ENCODE measurements around the gene MARS1. TPM values are rescaled to one million over a fixed set of nuclear protein-coding genes. Genes with fewer than 3 reads are reported as not detected.

The MARS1 gene
- total and polyA plus RNA-seq, 2 experiments from 2014 or later, result 117 to 147 TPM

DNA sequence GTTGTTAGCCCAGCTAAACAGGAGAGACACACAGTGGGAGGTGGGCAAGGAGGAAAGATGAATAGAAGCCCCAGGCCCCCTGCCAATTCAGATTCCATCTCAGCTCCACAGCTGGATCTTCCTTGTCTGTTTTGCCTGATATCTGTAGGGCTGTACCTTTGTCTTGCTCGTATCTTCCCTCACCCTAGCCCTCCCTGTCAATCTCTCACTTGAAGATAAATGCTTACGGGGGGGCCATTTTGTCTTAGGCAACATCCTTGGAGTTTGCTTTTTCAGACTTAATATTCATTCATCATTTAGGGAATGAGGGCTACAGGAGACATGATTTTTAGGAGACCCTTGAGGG is 64.4 kb downstream of the MARS1 start:
- no peak overlapping the region for H3K4me3 ChIP-seq
- no peak for TF ChIP-seq EZH2 (IDR thresholded peaks at IDR 0.05; ENCODE audit: borderline replicate concordance)
- no peak for TF ChIP-seq EZH2phosphoT487 (IDR thresholded peaks at IDR 0.05; ENCODE audit: low read depth, severe bottlenecking, unreplicated experiment)
- TF ChIP-seq, protein P1, sequence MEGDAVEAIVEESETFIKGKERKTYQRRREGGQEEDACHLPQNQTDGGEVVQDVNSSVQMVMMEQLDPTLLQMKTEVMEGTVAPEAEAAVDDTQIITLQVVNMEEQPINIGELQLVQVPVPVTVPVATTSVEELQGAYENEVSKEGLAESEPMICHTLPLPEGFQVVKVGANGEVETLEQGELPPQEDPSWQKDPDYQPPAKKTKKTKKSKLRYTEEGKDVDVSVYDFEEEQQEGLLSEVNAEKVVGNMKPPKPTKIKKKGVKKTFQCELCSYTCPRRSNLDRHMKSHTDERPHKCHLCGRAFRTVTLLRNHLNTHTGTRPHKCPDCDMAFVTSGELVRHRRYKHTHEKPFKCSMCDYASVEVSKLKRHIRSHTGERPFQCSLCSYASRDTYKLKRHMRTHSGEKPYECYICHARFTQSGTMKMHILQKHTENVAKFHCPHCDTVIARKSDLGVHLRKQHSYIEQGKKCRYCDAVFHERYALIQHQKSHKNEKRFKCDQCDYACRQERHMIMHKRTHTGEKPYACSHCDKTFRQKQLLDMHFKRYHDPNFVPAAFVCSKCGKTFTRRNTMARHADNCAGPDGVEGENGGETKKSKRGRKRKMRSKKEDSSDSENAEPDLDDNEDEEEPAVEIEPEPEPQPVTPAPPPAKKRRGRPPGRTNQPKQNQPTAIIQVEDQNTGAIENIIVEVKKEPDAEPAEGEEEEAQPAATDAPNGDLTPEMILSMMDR (IDR thresholded peaks at IDR 0.05; ENCODE audit: poor library complexity), result no peak
- no peak for DNase-seq (ENCODE audit: low spot score)
- H3K4me2 ChIP-seq, result no peak overlapping the region
- peaks cover 69% of the 10 kb centered on the region for H3K27me3 ChIP-seq
- H3K36me3 ChIP-seq (replicated peaks; ENCODE audit: insufficient read depth, low read depth), result no peaks in the 10 kb centered on the region
- H3K9me3 ChIP-seq (ENCODE audit: low read depth), result no peaks in the 10 kb centered on the region
- peaks cover 4% of the 10 kb centered on the region for H3K4me1 ChIP-seq (ENCODE audit: insufficient read depth)
- H4K20me1 ChIP-seq (ENCODE audit: insufficient read depth, poor library complexity, severe bottlenecking), result no peaks in the 10 kb centered on the region
- no peaks in the 10 kb centered on the region for H3K79me2 ChIP-seq
- 66% methylated on average over 2 of the region's 2 CpGs for WGBS (ENCODE audit: low lambda C conversion rate, missing lambda C conversion rate)
- no peaks in the 10 kb centered on the region for H3K9me2 ChIP-seq (replicated peaks; ENCODE audit: insufficient read depth)
- no peak overlapping the region for H2AFZ ChIP-seq
- no peak overlapping the region for H3K27ac ChIP-seq

- H2AFZ ChIP-seq, result no peak overlapping the region
- DNase-seq (ENCODE audit: low spot score), result no peak
- no peaks in the 10 kb centered on the region for H4K20me1 ChIP-seq (ENCODE audit: insufficient read depth, poor library complexity, severe bottlenecking)
- peaks cover 4% of the 10 kb centered on the region for H3K4me1 ChIP-seq (ENCODE audit: insufficient read depth)
- no peaks in the 10 kb centered on the region for H3K36me3 ChIP-seq (replicated peaks; ENCODE audit: insufficient read depth, low read depth)
- no peak overlapping the region for H3K4me3 ChIP-seq
- H3K27me3 ChIP-seq, result peaks cover 67% of the 10 kb centered on the region
- no peaks in the 10 kb centered on the region for H3K79me2 ChIP-seq
- H3K9me3 ChIP-seq (ENCODE audit: low read depth), result no peaks in the 10 kb centered on the region
- 44% methylated on average over 6 of the region's 6 CpGs for WGBS (ENCODE audit: low lambda C conversion rate, missing lambda C conversion rate)
- H3K27ac ChIP-seq, result no peak overlapping the region
- no peaks in the 10 kb centered on the region for H3K9me2 ChIP-seq (replicated peaks; ENCODE audit: insufficient read depth)
- TF ChIP-seq, protein P1 (IDR thresholded peaks at IDR 0.05; ENCODE audit: poor library complexity), result no peak
- TF ChIP-seq EZH2phosphoT487 (IDR thresholded peaks at IDR 0.05; ENCODE audit: low read depth, severe bottlenecking, unreplicated experiment) (no peak), EZH2 (IDR thresholded peaks at IDR 0.05; ENCODE audit: borderline replicate concordance) (no peak)
- no peak overlapping the region for H3K4me2 ChIP-seq
These were observed 65.0 kb downstream of the MARS1 start for GRCh38 chr12:57552835-57553313.

DNA sequence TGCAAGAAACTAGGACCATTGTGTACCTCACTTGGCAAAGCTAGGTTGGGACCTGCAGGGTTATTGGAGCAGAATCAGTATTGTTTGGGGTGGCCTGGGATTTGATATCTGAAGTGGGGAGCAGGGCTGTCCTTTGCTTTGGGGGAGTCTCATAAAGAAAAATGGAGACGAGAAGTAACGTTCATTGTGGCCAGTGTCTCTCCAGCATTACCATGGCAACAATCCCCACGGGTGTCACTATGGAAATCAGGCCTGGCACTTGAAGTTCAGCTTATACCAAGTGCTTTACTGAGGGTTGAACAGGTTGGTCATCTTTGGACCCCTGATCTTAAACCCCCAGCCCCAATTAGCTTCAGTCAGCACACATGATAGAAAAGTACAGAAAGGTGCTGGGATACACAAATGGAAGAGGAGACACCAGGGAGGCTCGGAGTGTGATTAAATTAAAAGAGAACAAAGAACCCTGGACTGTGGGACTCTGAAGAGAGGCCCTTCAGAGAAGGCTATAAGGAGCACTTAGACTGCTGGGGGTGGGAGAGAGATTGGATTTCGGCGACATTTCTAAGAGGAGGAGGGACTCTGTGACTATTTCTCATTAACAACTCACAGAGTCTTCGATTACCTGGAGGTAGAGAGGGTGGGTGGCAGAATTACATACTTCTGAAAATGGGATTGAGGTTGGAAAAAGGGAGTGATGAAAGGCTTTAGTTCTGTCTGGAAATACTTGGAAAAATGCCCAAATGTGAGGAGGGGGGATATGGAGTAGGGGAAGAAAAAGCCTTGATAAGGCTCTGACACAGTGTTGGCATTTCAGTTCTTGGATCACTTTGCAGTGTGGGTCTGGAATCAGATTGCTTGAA is 65.7 kb downstream of the MARS1 start:
- H3K9me2 ChIP-seq (replicated peaks; ENCODE audit: insufficient read depth), result no peaks in the 10 kb centered on the region
- 78% methylated on average over 7 of the region's 7 CpGs for WGBS (ENCODE audit: low lambda C conversion rate, missing lambda C conversion rate)
- no peaks in the 10 kb centered on the region for H3K79me2 ChIP-seq
- no peaks in the 10 kb centered on the region for H3K9me3 ChIP-seq (ENCODE audit: low read depth)
- no peaks in the 10 kb centered on the region for H3K36me3 ChIP-seq (replicated peaks; ENCODE audit: insufficient read depth, low read depth)
- no peak for DNase-seq (ENCODE audit: low spot score)
- H4K20me1 ChIP-seq (ENCODE audit: insufficient read depth, poor library complexity, severe bottlenecking), result no peaks in the 10 kb centered on the region
- H3K4me2 ChIP-seq, result no peak overlapping the region
- H2AFZ ChIP-seq, result no peak overlapping the region
- TF ChIP-seq EZH2phosphoT487 (IDR thresholded peaks at IDR 0.05; ENCODE audit: low read depth, severe bottlenecking, unreplicated experiment) (no peak), EZH2 (IDR thresholded peaks at IDR 0.05; ENCODE audit: borderline replicate concordance) (no peak)
- TF ChIP-seq, protein P1 (IDR thresholded peaks at IDR 0.05; ENCODE audit: poor library complexity), result no peak
- H3K4me3 ChIP-seq, result no peak overlapping the region
- H3K27me3 ChIP-seq, result peaks cover 60% of the 10 kb centered on the region
- no peak overlapping the region for H3K27ac ChIP-seq
- peaks cover 4% of the 10 kb centered on the region for H3K4me1 ChIP-seq (ENCODE audit: insufficient read depth)

Measured in hepatocyte (in vitro differentiated cells).